SK-N-DZ (cell line): Measurements from ENCODE around the gene TSC22D2.

Experiments used
- DNase-seq: peaks from one replicate; pipeline ENCODE4 v3.0.0-alpha.2; 2015; ENCODE audit warnings: low spot score

TSC22D2 gene

GRCh38 chr3:150412561-150413231 lies 4.6 kb downstream of the TSC22D2 start:
- DNase-seq: no peak

GRCh38 chr3:150414258-150414657 lies 6.2 kb downstream of the TSC22D2 start:
- DNase-seq: no peak

GRCh38 chr3:150414959-150415358 lies 6.9 kb downstream of the TSC22D2 start:
- no peak for DNase-seq

GRCh38 chr3:150419076-150419868 lies 11.2 kb downstream of the TSC22D2 start:
- no peak for DNase-seq

- DNase-seq: no peak
Measured at GRCh38 chr3:150419959-150420358, 11.9 kb downstream of the TSC22D2 start.

GRCh38 chr3:150421256-150421655 lies 13.2 kb downstream of the TSC22D2 start:
- DNase-seq: no peak

GRCh38 chr3:150421799-150422548 lies 13.9 kb downstream of the TSC22D2 start:
- DNase-seq: no peak

GRCh38 chr3:150422907-150423306 lies 14.8 kb downstream of the TSC22D2 start:
- no peak for DNase-seq

GRCh38 chr3:150423761-150424160 lies 15.7 kb downstream of the TSC22D2 start:
- DNase-seq: no peak

GRCh38 chr3:150426292-150426691 lies 18.2 kb downstream of the TSC22D2 start:
- DNase-seq: no peak

GRCh38 chr3:150428562-150428961 lies 20.5 kb downstream of the TSC22D2 start:
- no peak for DNase-seq

GRCh38 chr3:150429767-150430671 lies 21.9 kb downstream of the TSC22D2 start:
- DNase-seq: no peak

- DNase-seq: no peak
Measured at GRCh38 chr3:150433347-150433746, 25.2 kb downstream of the TSC22D2 start.

- no peak for DNase-seq
Measured at GRCh38 chr3:150434234-150434633, 26.1 kb downstream of the TSC22D2 start.

GRCh38 chr3:150436161-150436560 lies 28.1 kb downstream of the TSC22D2 start:
- DNase-seq: no peak

GRCh38 chr3:150439657-150440056 lies 31.6 kb downstream of the TSC22D2 start:
- no peak for DNase-seq

GRCh38 chr3:150443331-150443741 lies 35.2 kb downstream of the TSC22D2 start:
- DNase-seq: no peak

GRCh38 chr3:150444371-150444770 lies 36.3 kb downstream of the TSC22D2 start:
- no peak for DNase-seq

GRCh38 chr3:150446470-150446977 lies 38.4 kb downstream of the TSC22D2 start:
- DNase-seq: no peak

GRCh38 chr3:150447084-150447483 lies 39.0 kb downstream of the TSC22D2 start:
- no peak for DNase-seq
